GM18526 (cell line): Measurements from ENCODE around the gene DCXR.

Experiments
- POLR2A ChIP-seq: IDR thresholded peaks from 3 replicates; pipeline ENCODE4 v1.6.1; 2011; ENCODE audit not compliant: insufficient read length; ENCODE audit errors: extremely low read depth

DCXR gene

DNA sequence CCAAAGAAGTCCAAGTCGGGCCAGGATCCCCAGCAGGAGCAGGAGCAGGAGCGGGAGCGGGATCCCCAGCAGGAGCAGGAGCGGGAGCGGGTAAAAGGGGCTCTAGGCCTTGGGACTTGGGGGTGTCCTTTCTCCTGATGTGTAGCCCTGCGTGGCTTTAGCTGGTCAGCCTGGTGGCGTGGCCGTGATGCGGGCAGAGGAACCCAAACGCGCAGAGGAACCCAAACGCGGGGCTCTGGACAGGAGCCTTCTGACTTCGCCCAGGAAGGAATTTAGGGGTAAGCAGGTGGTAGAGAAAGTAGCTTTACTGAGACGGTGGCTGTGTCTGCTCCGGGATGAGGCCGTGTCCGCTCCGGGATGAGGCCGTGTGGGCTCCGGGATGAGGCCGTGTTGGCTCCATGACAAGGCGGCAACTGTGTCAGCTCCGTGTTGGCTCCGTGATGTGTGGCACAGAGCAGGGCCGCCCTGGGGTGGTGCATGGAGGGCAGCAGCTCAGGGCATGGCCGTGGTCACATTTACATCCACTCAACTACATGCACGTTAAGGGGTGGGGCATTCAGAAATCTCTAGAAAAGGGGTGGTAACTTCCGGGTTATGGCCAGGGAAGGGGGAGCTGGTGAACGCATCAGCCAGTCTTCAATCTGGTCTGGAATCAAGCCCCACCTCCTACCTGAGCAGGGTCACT lies 40.6 kb downstream of the DCXR start:
- TF ChIP-seq POLR2A, result no peak

- no peak for TF ChIP-seq POLR2A
Measured at GRCh38 chr17:81996232-81996756, 41.2 kb downstream of the DCXR start.

GRCh38 chr17:81995463-81996231 lies 41.9 kb downstream of the DCXR start:
- TF ChIP-seq POLR2A, result no peak

DNA sequence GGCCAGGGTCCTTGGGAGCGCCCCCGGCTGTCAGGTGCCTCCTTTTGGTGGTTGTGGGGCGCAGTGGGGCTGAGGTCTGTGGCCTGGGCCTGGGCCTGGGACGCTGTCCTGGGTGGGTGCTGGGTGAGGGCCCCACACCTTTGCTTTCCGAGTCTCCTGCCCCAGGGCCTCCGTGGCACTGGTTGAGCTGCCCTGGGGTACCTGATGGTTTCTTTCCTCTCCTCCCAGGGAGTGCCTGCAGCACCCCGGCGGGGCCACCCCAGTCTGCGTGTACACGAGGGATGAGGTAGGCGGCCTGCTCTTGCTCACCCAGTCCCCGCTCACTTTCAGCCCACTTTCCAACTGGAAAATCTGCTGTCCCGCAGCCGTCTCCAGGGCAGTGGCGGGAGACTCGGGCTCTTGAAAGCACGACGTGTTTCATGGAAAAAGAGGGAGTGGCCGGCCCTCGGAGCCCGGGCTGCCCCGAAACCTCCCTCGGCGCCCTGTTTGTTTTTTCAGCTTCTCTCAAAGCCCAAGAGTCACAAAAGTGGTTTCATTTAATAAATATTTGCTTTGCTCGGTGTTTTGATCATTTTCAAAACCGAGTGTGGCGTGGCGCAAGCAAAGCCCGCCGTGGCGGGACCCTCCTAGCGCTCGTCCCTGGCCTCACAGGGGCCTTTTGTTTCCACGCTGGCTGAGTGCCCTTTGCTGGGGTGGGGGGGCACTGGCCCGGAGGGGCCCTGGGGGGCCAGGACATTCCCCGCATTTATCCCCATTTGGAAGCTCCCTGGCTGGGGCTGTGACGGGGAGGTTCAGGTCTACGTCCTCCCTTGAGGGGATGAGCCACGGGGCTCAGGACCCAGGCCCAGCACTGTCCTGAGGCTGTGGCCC lies 42.7 kb downstream of the DCXR start:
- no peak for TF ChIP-seq POLR2A

DNA sequence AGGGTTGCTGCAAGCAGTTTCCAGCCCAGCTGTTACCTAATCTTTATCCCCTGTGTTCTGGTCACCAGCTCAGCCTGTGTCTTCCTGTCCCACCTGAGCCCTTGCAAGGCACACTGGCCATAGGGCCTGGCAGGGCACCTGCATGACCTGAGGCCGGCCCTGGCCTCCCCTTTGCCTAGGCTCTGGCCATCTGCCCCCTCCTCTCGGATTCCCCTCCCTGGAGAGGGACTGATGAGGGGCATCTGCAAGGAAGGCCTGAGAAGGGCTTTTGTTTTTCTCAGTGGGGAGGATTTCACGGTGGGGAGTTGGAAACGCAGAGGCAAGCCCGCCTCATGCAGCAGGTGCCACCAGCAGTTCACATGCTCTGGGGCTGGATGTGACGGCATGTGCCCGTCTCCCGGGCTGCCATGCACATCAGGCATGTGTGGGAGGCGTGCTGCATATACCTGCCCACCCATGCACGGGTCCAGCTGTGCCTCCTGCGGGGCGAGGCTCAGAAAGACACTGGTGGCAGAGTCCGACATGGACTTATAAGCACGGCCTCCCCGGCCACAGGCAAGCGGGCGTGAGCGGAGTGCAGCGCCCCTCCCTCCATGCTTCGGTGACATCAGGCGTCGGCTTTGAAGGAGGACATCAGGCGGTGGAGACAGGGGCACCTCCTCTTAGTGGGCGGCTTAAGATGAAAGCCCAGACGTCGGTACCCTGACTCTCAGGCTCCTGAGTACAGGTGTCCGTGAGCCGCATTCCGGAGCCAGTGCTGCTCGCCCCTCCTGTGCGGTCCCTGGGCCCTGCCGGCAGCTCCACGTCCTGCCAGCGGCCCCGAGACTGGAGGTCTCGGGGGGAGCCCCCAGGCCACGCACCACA lies 43.5 kb downstream of the DCXR start:
- TF ChIP-seq POLR2A, result no peak

GRCh38 chr17:81992306-81993102 lies 45.0 kb downstream of the DCXR start:
- TF ChIP-seq POLR2A, result no peak

DNA sequence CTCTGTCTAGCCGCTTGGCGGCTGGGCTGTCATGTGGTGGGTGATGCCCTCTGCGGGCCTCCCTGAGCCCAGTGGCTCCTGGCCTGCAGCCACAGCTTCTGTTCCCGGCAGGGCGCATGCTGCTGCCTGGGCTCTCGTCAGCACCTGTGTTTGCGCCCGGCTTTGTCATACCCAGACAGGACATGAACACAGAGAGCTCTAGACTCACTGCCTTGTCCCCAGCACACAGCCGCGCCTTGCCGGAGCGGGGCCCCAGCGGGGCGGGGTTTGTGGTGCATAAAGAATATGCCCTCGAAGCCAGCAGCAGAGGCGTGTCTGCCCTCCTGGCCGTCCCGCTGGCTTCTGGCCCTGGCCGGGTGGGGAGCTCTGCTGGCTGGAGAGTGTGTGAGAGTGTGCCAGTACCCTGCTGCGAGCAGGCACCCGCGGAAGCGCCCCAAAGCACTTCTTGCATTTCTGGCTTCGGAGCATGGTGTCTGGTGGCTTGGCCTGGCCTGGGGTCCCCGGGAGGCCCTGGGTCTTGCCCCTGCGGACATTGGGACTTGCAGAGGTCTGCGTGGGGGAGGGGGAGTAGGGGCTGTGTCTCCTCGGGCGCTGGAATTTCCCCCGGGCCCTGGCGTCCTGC lies 45.7 kb downstream of the DCXR start:
- TF ChIP-seq POLR2A, result no peak

DNA sequence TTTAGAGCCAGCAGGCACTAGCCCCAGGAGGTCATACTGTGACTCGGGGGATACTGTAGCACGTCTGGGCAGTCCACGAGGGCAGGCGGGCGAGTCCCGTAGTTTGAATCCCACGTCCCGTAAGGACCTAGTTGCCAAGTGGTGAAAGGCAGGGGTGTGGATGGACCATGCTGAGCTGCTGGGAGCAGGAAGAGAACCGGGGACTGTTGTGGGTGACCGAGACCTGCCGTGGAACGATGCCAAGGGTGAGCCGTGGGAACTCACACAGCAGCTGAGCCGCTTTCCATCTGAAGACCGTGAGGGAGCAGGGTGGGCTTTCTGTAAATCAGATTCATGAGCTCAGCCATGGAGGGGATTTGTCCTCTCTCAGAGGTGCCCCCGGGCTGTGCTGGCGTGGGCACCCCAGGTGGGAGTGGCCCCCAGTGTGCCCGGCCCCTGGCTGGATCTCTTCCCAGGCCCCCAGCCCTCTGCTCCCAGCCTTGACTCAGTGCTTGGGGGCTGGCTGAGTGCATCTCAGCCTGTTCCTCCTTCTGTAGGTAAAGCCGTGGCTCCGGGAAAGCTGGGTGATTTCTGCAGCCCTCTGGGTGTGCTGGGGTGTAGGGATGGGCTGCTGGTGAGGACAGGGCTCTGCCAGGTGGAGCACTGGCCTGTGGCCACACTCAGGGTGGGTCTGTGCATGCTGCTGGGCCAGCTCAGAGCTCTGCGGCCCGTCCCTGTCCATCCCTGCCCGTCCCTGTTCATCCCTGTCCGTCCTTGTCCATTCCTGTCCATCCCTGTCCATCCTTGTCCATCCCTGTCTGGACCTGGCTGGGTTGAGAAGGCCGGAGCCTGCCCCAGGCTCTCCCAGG lies 46.4 kb downstream of the DCXR start:
- TF ChIP-seq POLR2A, result no peak

DNA sequence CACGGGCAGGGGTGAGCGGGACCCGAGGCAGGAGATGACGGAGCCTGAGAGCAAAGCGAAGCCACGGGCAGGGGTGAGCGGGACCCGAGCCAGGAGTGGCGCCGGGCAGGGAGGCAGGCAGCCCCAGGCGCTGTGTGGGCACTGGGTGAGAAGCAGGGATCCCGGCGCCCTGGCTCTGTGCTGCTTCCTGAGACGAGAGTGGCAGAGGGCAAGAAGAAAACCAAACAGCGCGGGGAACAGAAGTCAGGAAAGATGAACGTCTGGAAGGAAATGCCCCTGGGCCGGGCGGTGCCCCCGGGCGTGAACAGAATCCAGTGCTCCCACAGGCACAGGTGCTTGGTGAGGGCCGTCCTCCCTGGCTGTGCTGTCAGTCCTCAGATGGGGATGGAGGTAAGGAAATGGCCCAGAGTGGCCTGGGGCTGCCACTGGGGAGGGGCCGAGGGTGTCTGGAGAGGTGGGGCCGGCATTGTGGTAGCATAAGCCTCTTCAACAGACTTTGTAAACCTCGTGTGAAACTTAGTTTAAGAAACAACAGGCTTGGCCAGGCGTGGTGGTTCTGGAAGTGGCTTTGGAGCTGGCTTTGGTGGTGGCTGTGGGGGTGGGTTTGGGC lies 50.2 kb downstream of the DCXR start:
- TF ChIP-seq POLR2A, result no peak

DNA sequence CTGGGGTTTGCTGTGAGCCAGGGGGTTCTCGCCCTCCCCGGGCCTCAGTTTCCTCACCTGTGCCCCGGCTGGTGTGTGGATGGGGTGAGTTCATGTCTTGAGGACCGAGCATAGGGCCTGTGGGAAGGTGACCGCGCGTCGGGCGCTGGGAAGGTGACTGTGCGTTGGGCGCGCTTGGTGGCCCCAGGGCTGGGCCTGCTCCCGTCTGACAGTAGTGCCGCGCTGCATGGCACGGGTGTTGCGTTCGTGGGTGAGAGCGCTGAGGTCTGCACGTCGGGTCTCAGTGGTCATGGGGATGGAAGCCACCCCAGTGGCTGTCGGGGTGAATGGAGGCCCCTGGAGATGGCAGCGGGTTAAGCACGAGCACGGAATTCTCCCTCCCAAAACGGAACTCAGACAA lies 50.9 kb downstream of the DCXR start:
- TF ChIP-seq POLR2A, result no peak
